GM21786 (cell line): ENCODE measurements around the gene CLEC4A.
"Not testable (repeated sequence)": the region's sequence is repeated elsewhere in the genome, so short reads cannot be mapped to it uniquely, and the experiment has no call there.

Source experiments
- ATAC-seq: cut with Tn5 transposase; IDR thresholded peaks from one replicate; pipeline ENCODE4 v1.9.1; 2021; ENCODE audit not compliant: unreplicated experiment

The CLEC4A gene

DNA sequence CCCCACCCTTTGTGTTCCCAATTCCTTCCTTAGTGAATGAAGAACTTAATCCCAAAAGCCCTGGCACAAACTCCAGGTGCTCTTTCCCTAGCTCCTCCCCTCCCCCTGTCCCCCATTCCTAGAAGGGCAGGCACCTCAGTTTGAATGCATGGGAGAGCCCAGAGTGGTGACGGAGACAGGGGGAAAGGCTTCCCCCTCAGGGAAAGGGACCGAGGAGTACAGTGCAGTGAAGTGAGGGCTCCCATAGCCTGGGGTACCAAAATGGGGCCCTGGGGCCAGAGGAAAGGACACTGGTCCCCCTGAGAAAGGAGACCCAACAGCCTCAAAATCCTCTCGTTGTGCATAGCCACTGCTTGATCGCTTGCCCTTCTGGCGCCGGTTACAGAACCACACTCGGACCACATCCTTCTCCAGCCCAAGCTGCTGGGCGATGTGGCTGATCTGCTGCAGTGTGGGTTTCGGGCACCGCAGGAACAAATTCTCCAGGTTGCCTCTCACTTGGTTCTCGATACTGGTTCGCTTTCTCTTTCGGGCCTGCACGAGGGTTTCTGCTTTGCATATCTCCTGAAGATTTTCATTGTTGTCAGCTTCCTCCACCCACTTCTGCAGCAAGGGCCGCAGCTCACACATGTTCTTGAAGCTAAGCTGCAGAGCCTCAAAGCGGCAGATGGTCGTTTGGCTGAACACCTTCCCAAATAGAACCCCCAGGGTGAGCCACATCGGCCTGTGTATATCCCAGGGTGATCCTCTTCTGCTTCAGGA, 10.4 kb downstream of the CLEC4A start:
- not testable (repeated sequence) for ATAC-seq

DNA sequence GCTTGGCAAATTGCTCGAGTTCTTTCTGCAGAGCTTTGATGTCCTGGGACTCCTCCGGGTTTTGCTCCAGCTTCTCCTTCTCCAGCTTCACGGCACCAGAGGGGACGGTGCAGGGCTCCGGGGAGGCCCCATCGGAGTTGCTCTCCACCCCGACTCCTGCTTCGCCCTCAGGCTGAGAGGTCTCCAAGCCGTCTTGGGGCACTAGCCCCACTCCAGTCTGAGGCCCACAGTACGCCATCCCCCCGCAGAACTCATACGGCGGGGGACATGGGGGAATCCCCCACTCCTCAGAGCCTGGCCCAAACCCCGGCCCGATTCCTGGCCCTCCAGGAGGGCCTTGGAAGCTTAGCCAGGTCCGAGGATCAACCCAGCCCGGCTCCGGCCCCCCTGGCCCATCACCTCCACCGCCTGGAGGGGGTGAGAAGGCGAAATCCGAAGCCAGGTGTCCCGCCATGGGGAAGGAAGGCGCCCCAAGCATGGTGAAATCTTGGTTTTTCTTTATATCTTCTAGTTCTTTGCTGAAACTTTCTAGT, 11.0 kb downstream of the CLEC4A start:
- not testable (repeated sequence) for ATAC-seq

- ATAC-seq = not testable (repeated sequence)
These were observed 18.2 kb downstream of the CLEC4A start for GRCh38 chr12:8141647-8142046.

- no peak for ATAC-seq
These were observed 19.8 kb downstream of the CLEC4A start for GRCh38 chr12:8143261-8143660.

DNA sequence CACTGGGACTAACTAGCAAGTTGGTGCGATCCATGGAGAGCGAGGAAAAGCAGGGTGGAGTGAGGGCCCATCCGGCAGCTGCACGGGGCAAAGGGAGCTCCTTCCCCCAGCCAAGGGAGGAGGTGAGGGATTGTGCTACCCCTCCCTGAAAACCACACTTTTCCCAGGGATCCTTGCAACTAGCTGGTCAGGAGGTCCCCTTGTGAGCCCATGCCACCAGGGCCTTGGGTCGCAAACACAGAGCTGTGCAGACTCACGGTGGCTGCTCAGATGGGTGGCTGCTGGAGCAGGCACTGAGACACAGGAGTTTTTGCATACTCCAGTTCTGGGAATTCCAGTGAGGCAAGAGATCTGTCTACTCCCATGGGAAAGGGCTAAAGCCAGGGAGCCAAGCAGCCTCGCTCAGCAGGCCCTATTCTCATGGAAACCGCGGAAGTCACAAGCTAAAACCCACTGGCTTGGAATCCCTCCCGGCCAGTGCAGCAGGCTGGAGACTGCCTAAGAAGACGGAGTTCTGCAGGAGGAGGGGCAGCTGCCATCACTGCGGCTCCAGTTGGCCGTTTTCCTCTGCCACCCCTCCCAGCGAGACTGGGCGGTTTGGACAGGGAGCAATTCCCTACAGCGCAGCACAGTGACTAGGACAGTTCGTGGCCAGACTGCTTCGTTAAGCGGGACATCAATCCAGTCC, 22.5 kb downstream of the CLEC4A start:
- no peak for ATAC-seq

GRCh38 chr12:8146442-8146771, 23.0 kb downstream of the CLEC4A start:
- no peak for ATAC-seq

- ATAC-seq = no peak
These were observed 31.1 kb downstream of the CLEC4A start for GRCh38 chr12:8154526-8154925.

DNA sequence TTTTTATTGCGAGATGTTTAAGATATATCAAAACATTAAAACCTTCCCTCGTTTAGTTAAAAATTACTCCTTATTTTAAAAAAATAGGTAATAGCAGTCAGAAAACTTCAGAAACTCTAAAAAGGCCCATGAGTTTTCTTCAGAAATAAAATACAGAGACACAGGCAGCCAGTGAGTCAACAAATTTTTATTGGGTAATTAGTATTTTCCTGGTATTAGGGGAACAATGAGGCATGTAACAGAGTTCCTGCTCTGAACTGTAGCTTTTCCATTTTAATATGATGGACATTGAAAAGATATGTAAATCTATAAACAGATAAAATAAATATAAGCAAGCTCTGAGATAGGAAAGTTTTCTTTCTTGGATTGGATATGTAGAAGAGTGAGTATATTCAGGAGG, 33.0 kb downstream of the CLEC4A start:
- no peak for ATAC-seq

GRCh38 chr12:8156845-8157244, 33.4 kb downstream of the CLEC4A start, which contains the start of gene ZNF705A:
TSS of gene ZNF705A (plus strand) at chr12:8157015. CDS start at chr12:8172626, 15,611 bp downstream.
- no peak for ATAC-seq

GRCh38 chr12:8157484-8158198, 34.2 kb downstream of the CLEC4A start:
- no peak for ATAC-seq

DNA sequence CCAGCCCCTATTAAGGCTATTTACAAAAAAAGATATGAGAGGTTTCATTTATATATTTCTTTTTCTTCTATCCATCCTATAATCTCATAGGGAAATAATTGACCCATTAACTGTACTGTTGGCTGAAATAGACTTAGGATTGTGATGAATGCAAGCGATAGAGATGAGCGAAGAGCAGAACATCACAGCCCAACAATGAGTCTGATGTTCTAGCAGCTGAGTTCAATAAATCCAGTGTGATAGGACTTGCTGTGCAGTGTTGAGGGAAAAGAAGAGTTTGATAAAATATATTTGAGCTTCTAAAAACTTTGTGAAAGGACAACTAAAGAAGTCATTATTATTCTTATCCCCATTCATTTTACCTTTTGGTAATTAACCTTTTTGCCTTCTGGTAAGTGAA, 49.5 kb downstream of the CLEC4A start:
- ATAC-seq = not testable (repeated sequence)

DNA sequence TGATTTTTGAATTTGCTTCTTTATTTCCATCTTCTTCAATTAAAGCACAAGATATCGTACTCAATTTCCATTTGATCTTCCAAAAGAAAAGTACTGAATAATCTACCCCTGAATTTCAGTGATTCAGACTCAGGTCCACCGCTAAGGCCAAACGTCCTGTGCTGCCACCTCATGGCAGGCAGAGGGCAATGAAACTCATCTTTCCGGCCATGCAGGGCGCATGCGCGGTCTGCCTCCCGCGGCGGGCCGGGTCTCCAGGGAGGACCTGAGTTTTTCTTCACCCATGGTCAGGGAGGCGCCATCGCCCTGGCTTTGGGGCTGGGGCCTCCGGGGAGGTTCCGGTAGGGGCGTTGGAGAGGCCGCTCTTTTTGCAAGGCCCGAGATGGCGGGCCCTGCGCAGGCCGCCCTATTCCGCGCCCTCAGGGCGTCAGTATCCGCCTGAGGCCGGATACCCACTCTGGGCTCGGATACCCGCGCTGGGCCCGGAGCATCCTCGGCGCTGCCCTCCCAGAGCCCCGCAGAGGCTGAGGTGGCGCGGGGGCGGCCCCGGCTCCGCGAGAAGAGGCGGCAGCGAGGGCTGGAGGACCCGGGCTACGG, 56.7 kb downstream of the CLEC4A start:
- not testable (repeated sequence) for ATAC-seq

DNA sequence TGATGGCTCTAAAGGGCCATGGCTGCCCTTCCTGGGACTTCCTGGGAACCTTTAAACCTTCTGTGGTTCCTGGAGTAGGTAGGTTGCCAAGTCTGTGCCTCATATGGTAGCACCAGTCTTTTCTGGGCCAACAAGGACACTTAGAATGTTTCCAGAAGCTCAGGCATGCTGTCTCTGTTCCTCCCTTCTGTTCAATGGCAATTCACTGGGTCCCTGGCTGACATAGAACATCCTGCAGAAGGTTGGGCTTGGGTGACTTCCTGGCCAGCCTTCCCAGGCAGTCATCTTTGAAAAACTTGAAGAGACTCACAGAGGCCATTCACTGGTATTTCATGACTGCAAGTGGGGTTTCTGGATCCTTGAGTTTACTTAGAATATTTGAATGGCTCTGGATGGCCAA, 57.9 kb downstream of the CLEC4A start:
- not testable (repeated sequence) for ATAC-seq

GRCh38 chr12:8182923-8183322, 59.5 kb downstream of the CLEC4A start:
- not testable (repeated sequence) for ATAC-seq

DNA sequence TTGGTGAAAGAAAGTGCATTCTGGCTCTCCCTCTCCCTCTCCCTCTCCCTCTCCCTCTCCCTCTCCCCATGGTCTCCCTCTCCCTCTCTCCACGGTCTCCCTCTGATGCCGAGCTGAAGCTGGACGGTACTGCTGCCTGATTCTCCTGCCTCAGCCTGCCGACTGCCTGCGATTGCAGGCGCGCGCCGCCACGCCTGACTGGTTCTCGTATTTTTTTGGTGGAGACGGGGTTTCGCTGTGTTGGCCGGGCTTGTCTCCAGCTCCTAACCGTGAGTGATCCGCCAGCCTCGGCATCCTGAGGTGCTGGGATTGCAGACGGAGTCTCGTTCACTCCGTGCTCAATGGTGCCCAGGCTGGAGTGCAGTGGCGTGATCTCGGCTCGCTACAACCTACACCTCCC, 59.9 kb downstream of the CLEC4A start:
- ATAC-seq = not testable (repeated sequence)

DNA sequence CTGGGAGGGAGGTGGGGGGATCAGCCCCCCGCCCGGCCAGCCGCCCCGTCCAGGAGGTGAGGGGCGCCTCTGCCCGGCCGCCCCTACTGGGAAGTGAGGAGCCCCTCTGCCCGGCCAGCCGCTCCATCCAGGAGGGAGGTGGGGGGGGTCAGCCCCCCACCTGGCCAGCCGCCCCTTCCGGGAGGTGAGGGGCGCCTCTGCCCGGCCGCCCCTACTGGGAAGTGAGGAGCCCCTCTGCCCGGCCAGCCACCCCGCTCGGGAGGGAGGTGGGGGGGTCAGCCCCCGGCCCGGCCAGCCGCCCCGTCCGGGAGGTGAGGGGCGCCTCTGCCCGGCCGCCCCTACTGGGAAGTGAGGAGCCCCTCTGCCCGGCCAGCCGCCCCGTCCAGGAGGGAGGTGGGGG, 60.8 kb downstream of the CLEC4A start:
- ATAC-seq = not testable (repeated sequence)

GRCh38 chr12:8188088-8188487, 64.7 kb downstream of the CLEC4A start:
- not testable (repeated sequence) for ATAC-seq
